ENCODE results near the gene AGBL1.

The AGBL1 gene

DNA sequence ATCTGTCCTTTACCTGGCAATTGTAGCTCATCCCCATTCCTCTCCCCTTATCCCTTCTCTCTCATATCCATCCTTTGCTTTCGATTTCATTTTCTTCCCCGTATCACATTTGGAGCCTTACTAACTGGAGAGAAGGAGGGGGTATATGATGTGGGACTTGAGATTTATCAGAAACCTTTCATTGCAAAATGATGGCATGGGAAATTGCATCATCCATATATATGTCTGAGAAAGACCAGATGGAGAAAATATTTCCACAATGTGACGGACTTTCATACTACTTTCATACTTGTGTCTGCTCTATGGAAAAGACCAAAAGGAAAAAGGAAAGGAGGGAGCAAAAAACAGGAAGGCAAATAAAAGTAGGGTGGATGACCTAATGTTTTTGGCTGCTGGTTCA is 675.2 kb downstream of the AGBL1 start:
- DNase-seq: no peak

- DNase-seq: no peak
These were observed 677.0 kb downstream of the AGBL1 start for GRCh38 chr15:86756688-86757087.

GRCh38 chr15:86759800-86760523 is 680.3 kb downstream of the AGBL1 start:
- DNase-seq: no peak

GRCh38 chr15:86762874-86763273 is 683.2 kb downstream of the AGBL1 start:
- DNase-seq: no peak

DNA sequence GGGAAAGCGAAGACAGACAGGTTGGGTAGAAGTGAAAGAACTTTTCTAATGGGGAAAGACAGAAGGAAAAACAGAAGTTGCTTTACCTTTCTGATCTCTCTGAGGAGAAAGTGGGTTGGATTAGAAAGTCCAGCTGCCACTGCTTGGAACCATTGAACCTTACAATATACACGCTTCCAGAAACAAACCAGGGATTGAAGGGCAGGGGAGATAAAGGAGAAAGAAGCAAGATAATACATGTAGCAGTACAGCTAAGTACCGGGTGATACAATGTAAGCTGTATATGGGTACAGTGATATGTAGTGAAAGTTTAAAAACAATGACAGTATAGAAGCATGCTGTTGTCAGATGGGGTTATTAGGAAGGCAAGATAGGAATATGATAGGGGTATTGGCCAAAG is 684.4 kb downstream of the AGBL1 start:
- DNase-seq: no peak

GRCh38 chr15:86765281-86765680 is 685.6 kb downstream of the AGBL1 start:
- DNase-seq: no peak

- no peak for DNase-seq
These were observed 692.8 kb downstream of the AGBL1 start for GRCh38 chr15:86772369-86773059.

DNA sequence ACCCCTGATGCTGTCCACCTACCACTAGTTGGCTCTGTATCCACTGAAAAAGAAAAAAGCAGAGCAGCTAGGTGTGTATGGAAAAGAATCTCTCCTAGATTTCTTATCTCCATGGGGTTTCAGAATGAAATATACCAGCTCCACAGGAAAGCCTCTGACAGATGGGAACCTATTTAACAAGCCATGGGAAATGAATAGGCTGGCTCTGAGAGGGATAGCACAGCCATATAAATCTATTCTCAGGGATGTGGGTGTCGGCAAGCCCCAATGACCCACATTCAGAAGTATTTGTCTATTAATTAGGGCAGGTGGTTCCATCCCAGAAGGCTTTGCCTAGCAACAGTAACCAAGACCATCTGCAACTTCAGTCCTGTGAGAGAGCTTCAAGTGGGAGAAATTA is 694.1 kb downstream of the AGBL1 start:
- DNase-seq: peak; percentile 14

- no peak for DNase-seq
These were observed 696.5 kb downstream of the AGBL1 start for GRCh38 chr15:86776145-86776544.

DNA sequence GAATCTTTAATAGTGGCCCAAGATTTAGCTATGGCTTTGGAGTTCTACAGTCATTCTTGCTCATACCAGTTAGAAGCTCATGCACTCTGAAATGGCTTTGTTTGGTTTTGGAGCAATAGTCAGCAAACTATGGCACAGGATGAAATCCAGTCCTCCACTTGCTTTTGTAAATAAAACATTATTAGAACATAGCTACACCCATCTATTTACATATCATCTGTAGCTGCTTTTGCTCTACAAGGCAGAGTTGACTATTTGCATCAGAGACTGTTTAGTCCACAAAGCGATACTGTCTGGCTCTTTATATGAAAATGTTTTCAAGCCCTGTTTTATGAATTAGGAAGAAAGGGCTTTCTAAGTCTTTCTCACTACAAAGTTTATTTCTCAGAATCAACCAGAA is 716.9 kb downstream of the AGBL1 start:
- no peak for DNase-seq

- DNase-seq: no peak
These were observed 717.5 kb downstream of the AGBL1 start for GRCh38 chr15:86797135-86797534.

GRCh38 chr15:86799226-86799625 is 719.6 kb downstream of the AGBL1 start:
- DNase-seq: no peak

DNA sequence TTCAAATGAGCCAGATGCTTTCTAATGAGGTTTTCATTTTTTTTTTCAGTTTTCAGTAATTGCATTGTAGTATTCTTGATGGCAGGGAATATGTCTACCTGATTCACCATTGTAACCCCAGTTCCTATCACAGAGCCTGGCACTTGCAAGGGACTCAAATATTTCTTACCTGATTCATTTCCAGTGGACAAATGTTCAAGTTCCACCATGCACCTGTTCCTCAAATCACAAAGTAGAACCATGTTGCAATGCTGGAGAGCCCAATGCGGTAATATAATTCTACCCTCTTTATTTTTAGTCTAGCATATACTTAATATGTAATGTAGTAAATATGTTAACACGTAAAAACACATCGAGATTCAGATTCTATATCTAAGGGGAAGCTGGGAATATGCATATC is 722.6 kb downstream of the AGBL1 start:
- DNase-seq: no peak

DNA sequence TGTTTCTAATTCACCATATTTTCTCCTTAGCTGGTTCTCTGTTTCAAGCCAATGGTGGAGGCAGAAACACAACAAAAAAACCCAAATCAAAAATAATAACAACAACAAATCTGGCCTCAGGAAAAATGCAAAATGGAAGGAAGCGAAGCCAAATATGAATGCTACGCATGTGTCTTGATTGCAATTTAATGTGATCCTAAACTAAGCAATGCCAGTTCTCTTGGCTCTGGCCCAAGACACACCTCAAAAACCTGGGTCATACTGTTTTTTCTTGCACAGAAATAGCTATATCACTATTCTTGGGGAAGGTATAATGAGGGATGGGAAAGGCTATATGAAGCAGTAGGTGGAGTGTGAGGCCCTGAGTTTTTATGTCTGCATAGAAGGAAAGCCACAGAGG is 724.7 kb downstream of the AGBL1 start:
- DNase-seq: no peak

- no peak for DNase-seq
These were observed 730.7 kb downstream of the AGBL1 start for GRCh38 chr15:86810329-86810728.

DNA sequence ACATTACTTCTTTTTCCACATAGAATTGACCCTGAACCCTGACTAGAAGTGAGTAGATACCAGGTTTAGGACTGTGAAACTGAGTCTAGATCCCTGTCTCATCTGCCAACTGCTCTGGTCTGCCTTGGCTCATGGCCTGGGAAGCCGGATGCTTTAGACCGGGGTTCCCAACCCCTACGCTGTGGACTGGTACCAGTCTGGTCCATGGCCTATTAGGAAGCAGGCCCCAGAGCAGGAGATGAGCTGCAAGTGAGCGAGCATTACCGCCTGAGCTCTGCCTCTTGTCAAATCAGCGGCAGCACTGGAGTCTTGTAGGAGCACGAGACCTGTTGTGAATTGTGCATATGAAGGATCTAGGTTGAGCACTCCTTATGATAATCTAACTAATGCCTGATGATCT is 734.2 kb downstream of the AGBL1 start:
- no peak for DNase-seq

DNA sequence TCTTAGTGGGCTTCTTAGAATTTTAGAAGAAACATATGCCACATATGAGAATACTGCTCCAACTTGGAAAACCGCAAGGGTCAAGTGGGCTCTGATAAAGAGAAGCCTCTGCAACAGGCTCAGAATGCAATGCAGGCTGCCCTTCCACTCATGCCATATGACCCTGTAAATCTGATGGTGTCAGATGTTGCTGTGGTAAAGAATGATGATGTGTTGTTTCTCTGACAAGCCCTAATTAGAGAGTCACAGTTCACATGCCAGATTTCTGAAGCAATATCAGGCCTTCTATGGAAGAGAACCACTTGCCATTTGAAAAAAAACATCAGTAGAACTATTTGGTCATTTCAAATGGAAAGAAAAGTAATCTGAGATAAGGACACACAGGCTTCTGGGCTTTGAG is 749.6 kb downstream of the AGBL1 start:
- no peak for DNase-seq

DNA sequence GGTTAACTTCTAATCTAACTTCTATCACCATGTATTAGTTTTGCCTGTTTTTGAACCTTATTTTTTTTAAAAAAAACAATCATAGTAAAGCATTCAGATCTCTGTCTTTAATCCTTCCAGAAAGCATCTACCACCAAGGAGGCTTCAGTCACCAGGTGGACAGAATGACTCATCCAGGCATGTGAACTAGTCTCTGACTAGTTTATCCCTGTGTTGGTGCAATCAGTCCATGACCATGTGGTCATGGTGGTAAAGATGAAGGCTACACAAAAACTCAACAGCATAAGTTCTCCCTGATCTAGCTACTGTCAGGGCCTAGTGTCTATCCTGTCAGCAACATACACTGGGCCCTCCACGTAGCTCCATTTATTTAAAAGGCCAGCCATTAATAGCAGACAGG is 750.6 kb downstream of the AGBL1 start:
- DNase-seq: no peak

- DNase-seq: no peak
These were observed 753.9 kb downstream of the AGBL1 start for GRCh38 chr15:86833595-86833994.

DNA sequence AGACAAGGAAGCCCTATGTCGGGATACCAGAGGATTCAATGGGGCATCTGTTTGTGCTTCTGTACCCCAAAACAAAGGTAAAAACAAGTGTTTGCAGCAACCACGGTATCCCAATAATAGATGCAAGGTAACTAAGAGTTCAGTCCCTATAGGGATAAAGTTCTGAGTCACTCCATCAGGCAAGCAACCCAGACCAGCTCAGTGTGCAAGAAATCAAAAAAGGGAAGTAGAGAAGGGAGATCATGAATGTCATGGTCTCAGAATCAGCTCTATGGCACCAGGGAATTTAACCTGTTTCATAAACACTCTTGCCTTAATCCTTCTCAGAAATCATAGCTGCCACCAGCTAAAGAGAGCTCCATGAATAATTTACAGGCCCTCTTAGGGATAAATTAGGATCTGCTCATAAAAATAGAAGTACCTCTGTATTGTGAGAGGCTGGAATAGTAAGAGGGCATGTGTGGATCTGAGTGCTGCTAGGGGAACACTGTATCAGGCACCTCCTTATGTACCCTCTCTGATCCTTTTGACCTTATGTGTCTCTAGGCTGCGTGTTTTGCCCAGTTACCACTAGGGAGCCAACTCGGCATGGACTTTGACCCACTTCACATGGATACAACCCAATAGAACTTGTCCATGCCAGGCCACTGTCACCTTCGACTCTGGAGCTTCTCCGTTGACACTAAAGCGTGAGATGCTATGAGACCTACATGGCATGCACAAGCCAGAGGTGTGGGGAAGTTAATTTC is 754.6 kb downstream of the AGBL1 start:
- DNase-seq: no peak

- no peak for DNase-seq
These were observed 757.8 kb downstream of the AGBL1 start for GRCh38 chr15:86837294-86838061.

DNA sequence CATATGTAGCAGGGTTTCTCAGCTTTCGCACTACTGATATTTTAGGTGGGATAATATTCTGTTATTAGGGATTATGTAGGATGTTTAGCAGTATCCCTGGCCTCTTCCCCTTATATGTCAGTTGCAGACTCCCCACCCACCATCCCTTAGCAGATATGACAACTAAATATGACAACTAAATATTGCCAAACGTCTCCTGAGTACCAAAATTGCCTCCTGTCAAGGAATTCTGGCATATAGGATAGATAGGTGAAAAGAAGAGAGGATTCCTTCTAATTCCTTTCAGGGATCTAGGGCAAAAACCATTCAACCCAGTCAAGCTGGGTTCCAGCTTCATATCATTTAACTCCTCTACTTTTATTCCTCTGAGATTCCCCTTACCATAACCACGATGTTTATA is 759.8 kb downstream of the AGBL1 start:
- DNase-seq: no peak

- DNase-seq: no peak
These were observed 761.3 kb downstream of the AGBL1 start for GRCh38 chr15:86840996-86841395.

Data from NCI-H1092 treated with DMSO at 0.1 percent for 48 hours (cell line).